Activated T-helper 1 cell treated with anti-CD3 and anti-CD28 coated beads, Interleukin-12 subunit alpha, Interleukin-12 subunit beta, Interleukin-2, Interleukin-4 antibody, amounts not matched to agents 30 ng/mL and 10 ng/mL and 1 ng/mL, durations not matched to agents 14 hours and 24 hours and 36 hours (primary cell): ENCODE results near the gene SNAI1. TPM values are rescaled to one million over a fixed set of nuclear protein-coding genes. Genes with fewer than 3 reads are reported as not detected.

Experiments
- DNase-seq: peaks from one replicate; pipeline ENCODE4 v3.0.0; 2021; ENCODE audit warnings: low spot score
- H3K27ac Mint-ChIP-seq: one replicate; pipeline ENCODE4 v1.8.0; 2021; ENCODE audit warnings: mild to moderate bottlenecking, mixed read lengths
- H3K27me3 Mint-ChIP-seq: one replicate; pipeline ENCODE4 v1.8.0; 2022; ENCODE audit warnings: mild to moderate bottlenecking, moderate library complexity, mixed read lengths; ENCODE audit not compliant: insufficient read depth
- H3K36me3 Mint-ChIP-seq: one replicate; pipeline ENCODE4 v1.8.0; 2021; ENCODE audit warnings: low read depth, mixed read lengths
- H3K4me1 Mint-ChIP-seq: one replicate; pipeline ENCODE4 v1.8.0; 2021; ENCODE audit warnings: low read depth, mixed read lengths
- H3K4me3 Mint-ChIP-seq: one replicate; pipeline ENCODE4 v1.8.0; 2021; ENCODE audit warnings: mild to moderate bottlenecking, moderate library complexity, mixed read lengths
- H3K9me3 Mint-ChIP-seq: one replicate; pipeline ENCODE4 v1.8.0; 2021; ENCODE audit warnings: mixed read lengths
- intact Hi-C: fragments of 100-400 bp; cut with micrococcal nuclease; formaldehyde crosslinking; loops from one replicate; pipeline ENCODE4 v1.15.1; 2024
- total RNA-seq: library from RNA; stranded (reverse); gene quantifications from 2 replicates; pipeline ENCODE4 v1.2.3, GENCODE V29; 2022

Gene SNAI1
- total RNA-seq, 1 donor from 2014 or later = 3.9 TPM

- Mint-ChIP-seq H3K36me3 (no peaks in the 10 kb centered on the region), H3K9me3 (no peaks in the 10 kb centered on the region), H3K4me1 (peaks cover 7% of the 10 kb centered on the region), H3K27ac (no peak overlapping the region), H3K27me3 (peaks cover 3% of the 10 kb centered on the region), H3K4me3 (no peak overlapping the region)
- intact Hi-C loops = no loop called here
- no peak for DNase-seq
Measured at GRCh38 chr20:50014570-50015562, 32.1 kb downstream of the SNAI1 start.

GRCh38 chr20:50015636-50015992 lies 32.8 kb downstream of the SNAI1 start:
- DNase-seq = no peak
- intact Hi-C loops = no loop called here
- H3K4me1 Mint-ChIP-seq = peaks cover 13% of the 10 kb centered on the region
- H3K9me3 Mint-ChIP-seq = no peaks in the 10 kb centered on the region
- peaks cover 3% of the 10 kb centered on the region for H3K27me3 Mint-ChIP-seq
- no peak overlapping the region for H3K4me3 Mint-ChIP-seq
- no peaks in the 10 kb centered on the region for H3K36me3 Mint-ChIP-seq
- no peak overlapping the region for H3K27ac Mint-ChIP-seq

GRCh38 chr20:50015993-50016770 lies 33.4 kb downstream of the SNAI1 start:
- H3K4me1 Mint-ChIP-seq = peaks cover 13% of the 10 kb centered on the region
- no peaks in the 10 kb centered on the region for H3K36me3 Mint-ChIP-seq
- H3K9me3 Mint-ChIP-seq = no peaks in the 10 kb centered on the region

GRCh38 chr20:50017160-50017559 lies 34.4 kb downstream of the SNAI1 start:
- H3K27ac Mint-ChIP-seq = no peak overlapping the region

More at GRCh38 chr20:50015993-50016770, 33.4 kb downstream of the SNAI1 start:
- DNase-seq = no peak
- H3K4me3 Mint-ChIP-seq = no peak overlapping the region
- no peak overlapping the region for H3K27ac Mint-ChIP-seq
- peaks cover 3% of the 10 kb centered on the region for H3K27me3 Mint-ChIP-seq
- intact Hi-C loops = no loop called here

GRCh38 chr20:50017576-50018248 lies 34.9 kb downstream of the SNAI1 start:
- intact Hi-C loops = no loop called here
- H3K4me1 Mint-ChIP-seq = peaks cover 7% of the 10 kb centered on the region
- H3K4me3 Mint-ChIP-seq = no peak overlapping the region
- no peak for DNase-seq
- no peaks in the 10 kb centered on the region for H3K36me3 Mint-ChIP-seq
- H3K27me3 Mint-ChIP-seq = peaks cover 3% of the 10 kb centered on the region
- no peak overlapping the region for H3K27ac Mint-ChIP-seq
- H3K9me3 Mint-ChIP-seq = no peaks in the 10 kb centered on the region

More at GRCh38 chr20:50017160-50017559, 34.4 kb downstream of the SNAI1 start:
- DNase-seq = no peak
- Mint-ChIP-seq H3K27me3 (peaks cover 3% of the 10 kb centered on the region), H3K4me3 (no peak overlapping the region), H3K4me1 (peaks cover 11% of the 10 kb centered on the region), H3K9me3 (no peaks in the 10 kb centered on the region), H3K36me3 (no peaks in the 10 kb centered on the region)
- intact Hi-C loops = no loop called here

GRCh38 chr20:50019466-50020256 lies 36.9 kb downstream of the SNAI1 start:
- H3K4me1 Mint-ChIP-seq = peaks cover 17% of the 10 kb centered on the region
- intact Hi-C loops = no loop called here
- DNase-seq = no peak
- H3K4me3 Mint-ChIP-seq = no peak overlapping the region
- H3K9me3 Mint-ChIP-seq = no peaks in the 10 kb centered on the region
- peaks cover 2% of the 10 kb centered on the region for H3K27me3 Mint-ChIP-seq
- no peaks in the 10 kb centered on the region for H3K36me3 Mint-ChIP-seq
- no peak overlapping the region for H3K27ac Mint-ChIP-seq

GRCh38 chr20:50020288-50020687 lies 37.5 kb downstream of the SNAI1 start:
- H3K4me1 Mint-ChIP-seq = peaks cover 17% of the 10 kb centered on the region
- DNase-seq = no peak
- intact Hi-C loops = no loop called here
- H3K36me3 Mint-ChIP-seq = no peaks in the 10 kb centered on the region
- H3K4me3 Mint-ChIP-seq = no peak overlapping the region
- H3K27ac Mint-ChIP-seq = no peak overlapping the region
- H3K9me3 Mint-ChIP-seq = no peaks in the 10 kb centered on the region
- peaks cover 2% of the 10 kb centered on the region for H3K27me3 Mint-ChIP-seq

GRCh38 chr20:50022676-50023075 lies 39.9 kb downstream of the SNAI1 start:
- DNase-seq = no peak
- Mint-ChIP-seq H3K27me3 (no peaks in the 10 kb centered on the region), H3K4me1 (peaks cover 17% of the 10 kb centered on the region), H3K9me3 (no peaks in the 10 kb centered on the region), H3K36me3 (no peaks in the 10 kb centered on the region), H3K4me3 (no peak overlapping the region), H3K27ac (no peak overlapping the region)
- intact Hi-C loops = no loop called here

GRCh38 chr20:50023116-50023805 lies 40.5 kb downstream of the SNAI1 start:
- intact Hi-C loops = no loop called here
- no peak overlapping the region for H3K4me3 Mint-ChIP-seq
- H3K36me3 Mint-ChIP-seq = no peaks in the 10 kb centered on the region
- no peak overlapping the region for H3K27ac Mint-ChIP-seq
- no peaks in the 10 kb centered on the region for H3K27me3 Mint-ChIP-seq
- no peak for DNase-seq
- no peaks in the 10 kb centered on the region for H3K9me3 Mint-ChIP-seq
- peaks cover 17% of the 10 kb centered on the region for H3K4me1 Mint-ChIP-seq

- Mint-ChIP-seq H3K4me3 (no peak overlapping the region), H3K9me3 (no peaks in the 10 kb centered on the region), H3K27me3 (no peaks in the 10 kb centered on the region), H3K27ac (no peak overlapping the region), H3K4me1 (peaks cover 11% of the 10 kb centered on the region), H3K36me3 (no peaks in the 10 kb centered on the region)
- DNase-seq = no peak
- intact Hi-C loops = no loop called here
Measured at GRCh38 chr20:50026746-50027575, 44.2 kb downstream of the SNAI1 start.

- Mint-ChIP-seq H3K9me3 (no peaks in the 10 kb centered on the region), H3K4me3 (no peak overlapping the region), H3K27me3 (no peaks in the 10 kb centered on the region), H3K27ac (no peak overlapping the region), H3K4me1 (peaks cover 11% of the 10 kb centered on the region), H3K36me3 (no peaks in the 10 kb centered on the region)
- intact Hi-C loops = no loop called here
- no peak for DNase-seq
Measured at GRCh38 chr20:50027611-50028105, 44.9 kb downstream of the SNAI1 start.
